ENCODE results near the gene AATK. TPM values are rescaled to one million over a fixed set of nuclear protein-coding genes. Genes with fewer than 3 reads are reported as not detected.

The AATK gene
- total RNA-seq, 1 experiment from 2014 or later: 4.4 TPM

- ATAC-seq (no peak), DNase-seq (ENCODE audit: low read depth, low spot score) (no peak)
- intact Hi-C loops (cut with micrococcal nuclease): no loop called here
- Histone ChIP-seq H3K27me3 (ENCODE audit: insufficient read depth, low read length) (no peaks in the 10 kb centered on the region), H4K20me1 (ENCODE audit: insufficient read depth) (no peaks in the 10 kb centered on the region), H3K4me2 (ENCODE audit: low read length) (no peak overlapping the region), H3K4me3 (replicated peaks in 1 of 2; ENCODE audit: low read depth in 1 of 2, low read length in 2 of 2) (no peak overlapping the region), H3K9ac (ENCODE audit: low read length) (no peak overlapping the region), H3K9me3 (ENCODE audit: control insufficient read depth in 1 of 2, insufficient read depth in 1 of 2, low read depth in 1 of 2, low read length in 2 of 2) (no peaks in the 10 kb centered on the region), H3K4me1 (ENCODE audit: control insufficient read depth in 1 of 2, insufficient read depth in 2 of 2, low read length in 2 of 2) (no peaks in the 10 kb centered on the region), H3K27ac (ENCODE audit: low read depth, low read length) (no peak overlapping the region; the same call in 1 of the 2 replicates), H3K36me3 (ENCODE audit: control insufficient read depth in 1 of 2, insufficient read depth in 2 of 2, low read length in 2 of 2) (no peaks in the 10 kb centered on the region), H2AFZ (ENCODE audit: low read depth, low read length, poor library complexity, severe bottlenecking) (no peak overlapping the region), H3K9me2 (ENCODE audit: insufficient read depth) (no peaks in the 10 kb centered on the region), H3K79me2 (ENCODE audit: insufficient read depth, low read length) (no peaks in the 10 kb centered on the region)
- no TSS peak for BruUV-seq (replicated peaks)
- TF ChIP-seq SP1 (IDR thresholded peaks at IDR 0.05; ENCODE audit: low read depth) (no peak), CTCF (IDR thresholded peaks at IDR 0.05 in 2 of 3, conservative IDR thresholded peaks at IDR 0.05 in 1 of 3; ENCODE audit: borderline replicate concordance in 1 of 3, insufficient read depth in 1 of 3, low read depth in 2 of 3, low read length in 2 of 3) (no peak), TCF7L2 (IDR thresholded peaks at IDR 0.05; ENCODE audit: borderline replicate concordance, extremely low read depth, insufficient read depth, insufficient read length) (no peak), CEBPB (IDR thresholded peaks at IDR 0.05; ENCODE audit: low read depth) (no peak), ZNF274 (IDR thresholded peaks at IDR 0.05; ENCODE audit: low read depth, low read length) (no peak), POLR2AphosphoS5 (IDR thresholded peaks at IDR 0.05; ENCODE audit: low read depth, low read length) (no peak)
- TF ChIP-seq, protein P1, sequence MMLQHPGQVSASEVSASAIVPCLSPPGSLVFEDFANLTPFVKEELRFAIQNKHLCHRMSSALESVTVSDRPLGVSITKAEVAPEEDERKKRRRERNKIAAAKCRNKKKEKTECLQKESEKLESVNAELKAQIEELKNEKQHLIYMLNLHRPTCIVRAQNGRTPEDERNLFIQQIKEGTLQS (IDR thresholded peaks at IDR 0.05): no peak
- ChIA-PET RAD21 (ENCODE audit: low non-redundant PET in 1 of 2, low total read pairs in 2 of 2, uncharacterized antibody in 2 of 2, unreplicated experiment in 2 of 2) (no interaction called here), CTCF (no interaction called here), POLR2A (no interaction called here)
Observed at GRCh38 chr17:81127526-81128177, 38.4 kb downstream of the AATK start.

GRCh38 chr17:81127133-81127455 is 38.9 kb downstream of the AATK start:
- no peaks in the 10 kb centered on the region for H3K79me2 ChIP-seq (ENCODE audit: insufficient read depth, low read length)
- H4K20me1 ChIP-seq (ENCODE audit: insufficient read depth): no peaks in the 10 kb centered on the region
- no peaks in the 10 kb centered on the region for H3K27me3 ChIP-seq (ENCODE audit: insufficient read depth, low read length)
- H3K4me3 ChIP-seq (replicated peaks in 1 of 2; ENCODE audit: low read depth in 1 of 2, low read length in 2 of 2): no peak overlapping the region
- intact Hi-C loops (cut with micrococcal nuclease): no loop called here
- RAD21 ChIA-PET (ENCODE audit: low non-redundant PET in 1 of 2, low total read pairs in 2 of 2, uncharacterized antibody in 2 of 2, unreplicated experiment in 2 of 2): no interaction called here
- no peak overlapping the region for H2AFZ ChIP-seq (ENCODE audit: low read depth, low read length, poor library complexity, severe bottlenecking)
- POLR2A ChIA-PET: no interaction called here
- no peak overlapping the region for H3K9ac ChIP-seq (ENCODE audit: low read length)
- CTCF ChIA-PET: no interaction called here
- H3K4me1 ChIP-seq (ENCODE audit: control insufficient read depth in 1 of 2, insufficient read depth in 2 of 2, low read length in 2 of 2): no peaks in the 10 kb centered on the region
- H3K9me2 ChIP-seq (ENCODE audit: insufficient read depth): no peaks in the 10 kb centered on the region
- H3K9me3 ChIP-seq (ENCODE audit: control insufficient read depth in 1 of 2, insufficient read depth in 1 of 2, low read depth in 1 of 2, low read length in 2 of 2): no peaks in the 10 kb centered on the region
- H3K4me2 ChIP-seq (ENCODE audit: low read length): no peak overlapping the region
- DNase-seq (ENCODE audit: low read depth, low spot score) (no peak), ATAC-seq (no peak)
- BruUV-seq (replicated peaks): no TSS peak
- no peak overlapping the region; the same call in 1 of the 2 replicates for H3K27ac ChIP-seq (ENCODE audit: low read depth, low read length)
- no peaks in the 10 kb centered on the region for H3K36me3 ChIP-seq (ENCODE audit: control insufficient read depth in 1 of 2, insufficient read depth in 2 of 2, low read length in 2 of 2)
- TF ChIP-seq POLR2A (IDR thresholded peaks at IDR 0.05; ENCODE audit: borderline replicate concordance, extremely low read depth, insufficient read depth, insufficient read length) (no peak), POLR2AphosphoS5 (IDR thresholded peaks at IDR 0.05; ENCODE audit: low read depth, low read length) (no peak), SIN3A (IDR thresholded peaks at IDR 0.05; ENCODE audit: low read depth) (no peak), EZH2phosphoT487 (IDR thresholded peaks at IDR 0.05; ENCODE audit: borderline replicate concordance) (no peak), MAX (IDR thresholded peaks at IDR 0.05) (no peak), ZFX (IDR thresholded peaks at IDR 0.05) (no peak), CEBPB (IDR thresholded peaks at IDR 0.05; ENCODE audit: low read depth) (no peak), RAD21 (IDR thresholded peaks at IDR 0.05; ENCODE audit: low read depth) (no peak), REST (IDR thresholded peaks at IDR 0.05; ENCODE audit: low read depth) (no peak), EZH2 (IDR thresholded peaks at IDR 0.05) (no peak)
- TF ChIP-seq, protein P1 (IDR thresholded peaks at IDR 0.05): no peak

Measured in HCT116 (cell line).